GM18499 (cell line): Measurements from ENCODE around the gene RPUSD3.

Experiments used
- ATAC-seq: cut with Tn5 transposase; IDR thresholded peaks from one replicate; pipeline ENCODE4 v1.9.1; 2021; ENCODE audit warnings: moderate number of reproducible peaks; ENCODE audit not compliant: insufficient read depth, unreplicated experiment

The RPUSD3 gene

DNA sequence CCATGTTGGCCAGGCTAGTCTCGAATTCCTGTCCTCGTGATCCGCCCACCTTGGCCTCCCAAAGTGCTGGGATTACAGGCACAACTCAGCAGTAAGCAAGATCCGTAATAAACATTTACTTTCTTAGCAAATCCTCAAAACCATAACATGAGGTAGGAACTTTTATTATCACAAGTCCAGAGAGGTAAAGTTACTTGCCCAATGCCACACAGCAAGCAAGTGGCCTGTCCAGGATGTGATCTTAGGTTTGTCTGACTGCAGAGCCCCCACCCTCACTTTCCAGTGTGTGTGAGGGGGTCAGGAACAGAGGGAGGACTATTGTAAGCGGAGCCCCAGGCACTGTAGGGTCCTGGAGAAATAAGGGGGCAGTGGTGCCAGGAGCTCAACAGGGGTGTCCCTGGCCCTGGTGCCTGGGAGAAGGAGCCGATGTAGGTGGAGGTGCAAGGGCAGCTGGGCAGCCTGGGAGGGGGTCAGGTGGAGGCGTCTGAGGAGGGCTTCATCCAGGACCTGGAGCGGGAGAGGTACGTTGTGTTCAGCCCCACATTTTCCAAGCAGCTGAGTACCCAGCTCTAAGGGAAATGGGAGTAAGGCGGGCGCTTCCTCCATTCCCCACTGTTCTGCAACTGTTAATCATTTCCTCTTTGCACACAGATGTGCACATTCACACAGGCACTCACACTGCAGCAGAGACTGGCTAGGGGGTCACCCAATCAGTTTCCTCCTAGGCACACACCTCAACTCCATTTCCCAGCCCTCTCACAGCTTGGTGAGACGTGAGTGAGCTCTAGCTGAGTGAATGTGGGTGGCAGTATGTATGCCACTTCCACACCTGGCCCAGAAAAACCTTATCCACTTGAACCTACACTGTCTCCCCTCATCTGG lies 5.9 kb downstream of the RPUSD3 start:
- ATAC-seq: no peak

DNA sequence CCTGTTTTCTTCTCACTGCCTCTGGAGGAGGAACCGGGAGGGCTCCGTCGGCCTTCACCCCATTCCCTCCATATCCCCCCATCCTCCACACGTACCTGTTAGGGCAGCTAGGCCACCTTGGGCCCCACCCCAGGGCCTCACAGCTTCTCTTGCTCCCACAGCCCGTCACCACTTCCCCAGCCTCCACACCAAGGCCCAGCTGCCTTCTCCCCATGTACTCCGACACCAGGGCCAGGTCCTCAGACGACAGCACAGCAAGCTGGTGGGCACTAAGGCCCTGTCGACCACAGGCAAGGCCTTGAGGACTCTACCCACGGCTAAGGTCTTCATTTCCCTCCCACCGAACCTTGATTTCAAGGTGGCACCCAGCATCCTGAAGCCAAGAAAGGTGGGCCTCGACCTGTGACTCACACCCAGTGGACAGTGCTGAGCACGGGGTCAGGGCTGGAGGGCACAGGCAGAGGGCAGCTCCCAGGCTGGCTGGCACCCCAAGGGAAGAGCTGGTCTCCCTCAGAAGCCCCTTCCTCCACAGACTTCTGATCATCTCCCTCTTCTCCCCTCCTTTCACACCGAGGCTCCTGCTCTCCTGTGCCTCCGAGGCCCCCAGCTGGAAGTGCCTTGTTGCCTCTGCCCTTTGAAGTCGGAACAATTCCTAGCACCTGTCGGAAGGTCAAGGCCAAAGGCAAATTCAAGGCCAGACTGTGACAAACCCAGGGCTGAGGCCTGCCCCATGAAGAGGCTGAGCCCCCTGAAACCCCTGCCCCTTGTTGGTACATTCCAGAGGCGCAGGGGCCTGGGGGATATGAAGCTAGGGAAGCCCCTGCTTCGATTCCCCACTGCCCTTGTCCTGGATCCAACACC lies 9.1 kb downstream of the RPUSD3 start:
- no peak for ATAC-seq

DNA sequence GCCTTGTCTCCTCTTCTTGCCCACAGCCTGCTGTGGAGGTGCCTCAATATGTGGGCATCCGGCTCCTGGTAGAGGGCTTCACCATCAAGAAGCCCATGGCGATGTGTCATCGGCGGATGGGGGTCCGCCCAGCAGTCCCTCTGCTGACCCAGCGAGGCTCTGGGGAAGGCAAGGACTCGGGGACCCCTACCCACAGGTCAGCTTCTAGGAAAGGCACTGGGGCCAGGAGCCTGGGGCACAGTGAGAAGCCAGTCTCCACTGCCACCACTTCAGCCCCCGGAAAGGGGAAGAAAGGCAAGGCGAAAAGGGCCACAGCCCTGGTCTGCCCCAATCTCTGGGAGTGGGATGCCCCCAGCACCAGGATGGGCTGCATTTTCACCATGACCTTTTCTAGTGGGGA lies 10.7 kb downstream of the RPUSD3 start:
- ATAC-seq: no peak

DNA sequence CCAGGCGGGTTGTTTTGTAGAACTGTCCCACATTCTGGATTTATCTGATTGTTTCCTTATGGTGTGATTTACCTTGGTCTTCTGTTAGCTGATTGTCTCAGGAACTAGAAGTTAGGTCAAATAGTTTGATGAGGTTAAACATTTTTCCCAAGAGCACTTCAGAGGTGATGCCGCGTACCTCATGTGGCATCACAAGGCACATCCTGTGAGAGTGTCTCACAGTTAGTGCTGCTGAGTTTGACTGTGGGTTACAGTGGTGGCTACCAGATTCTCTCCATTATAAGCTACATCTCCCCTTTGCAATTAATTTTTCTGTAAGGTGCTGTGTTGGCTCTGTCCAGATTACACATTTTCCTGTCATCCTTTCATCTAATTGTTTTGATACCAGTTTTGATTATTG lies 12.6 kb downstream of the RPUSD3 start:
- ATAC-seq: no peak

DNA sequence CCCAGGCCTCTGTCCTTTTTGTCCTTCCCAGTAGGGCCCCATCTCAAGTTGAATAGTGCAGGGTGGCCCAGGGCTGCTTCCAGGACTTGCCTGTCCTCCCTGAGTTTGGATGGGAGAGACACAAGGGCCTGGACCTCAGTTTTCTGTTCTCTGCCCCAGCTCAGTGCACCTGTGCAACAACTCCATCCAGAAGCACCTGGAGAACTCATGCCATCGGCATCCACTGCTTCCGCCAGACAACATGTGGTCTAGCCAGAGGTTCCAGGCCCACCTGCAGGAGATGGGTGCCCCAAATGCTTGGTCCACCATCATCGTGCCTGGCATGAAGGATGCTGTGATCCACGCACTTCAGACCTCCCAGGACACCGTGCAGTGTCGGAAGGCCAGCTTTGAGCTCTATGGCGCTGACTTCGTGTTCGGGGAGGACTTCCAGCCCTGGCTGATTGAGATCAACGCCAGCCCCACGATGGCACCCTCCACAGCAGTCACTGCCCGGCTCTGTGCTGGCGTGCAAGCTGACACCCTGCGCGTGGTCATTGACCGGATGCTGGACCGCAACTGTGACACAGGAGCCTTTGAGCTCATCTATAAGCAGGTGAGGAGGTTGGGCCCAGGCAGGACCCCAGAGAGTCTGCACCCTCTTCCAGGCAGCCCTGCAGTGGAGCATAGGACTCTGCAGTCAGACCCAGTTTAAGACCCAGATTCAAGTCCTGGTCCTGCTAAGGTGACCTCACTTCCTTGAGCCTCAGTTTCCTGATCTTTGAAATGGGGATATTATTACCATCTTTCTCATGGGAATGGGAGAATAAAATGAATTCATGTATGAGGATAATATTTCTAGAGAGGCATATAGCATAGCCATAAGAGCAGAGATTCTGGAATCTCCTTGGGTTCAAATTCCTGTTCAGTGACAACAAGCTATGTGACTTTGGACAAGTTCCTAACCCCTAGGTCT lies 14.7 kb downstream of the RPUSD3 start:
- no peak for ATAC-seq

DNA sequence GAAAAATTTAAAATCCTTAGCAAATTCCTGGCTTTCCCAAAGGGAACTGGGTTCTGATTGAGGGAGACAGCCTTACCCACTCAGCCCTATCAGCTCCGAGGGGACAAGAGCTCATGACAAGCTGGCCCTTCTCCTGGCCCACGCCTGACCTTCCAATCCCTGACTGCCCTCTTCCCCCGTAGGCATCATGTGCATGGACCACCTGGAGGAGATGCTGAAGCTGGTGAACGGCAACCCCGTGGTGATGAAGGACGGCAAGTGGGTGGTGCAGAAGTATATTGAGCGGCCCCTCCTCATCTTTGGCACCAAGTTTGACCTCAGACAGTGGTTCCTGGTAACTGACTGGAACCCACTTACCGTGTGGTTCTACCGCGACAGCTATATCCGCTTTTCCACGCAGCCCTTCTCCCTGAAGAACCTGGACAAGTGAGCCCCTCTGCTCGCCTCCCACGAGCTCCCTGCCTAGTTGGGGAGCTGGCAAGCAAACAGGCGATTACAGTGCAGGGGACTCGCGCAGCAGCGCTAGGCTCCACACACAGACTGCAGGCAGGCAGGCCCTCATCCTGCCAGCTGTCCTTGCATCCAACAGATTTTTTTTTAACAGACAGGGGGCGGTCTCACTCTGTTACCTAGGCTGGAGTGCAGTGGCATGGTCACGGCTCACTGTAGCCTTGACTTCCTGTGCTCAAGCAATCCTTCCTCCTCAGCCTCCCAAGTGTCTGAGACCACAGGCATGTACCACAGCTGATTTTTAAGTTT lies 16.8 kb downstream of the RPUSD3 start:
- ATAC-seq: no peak

DNA sequence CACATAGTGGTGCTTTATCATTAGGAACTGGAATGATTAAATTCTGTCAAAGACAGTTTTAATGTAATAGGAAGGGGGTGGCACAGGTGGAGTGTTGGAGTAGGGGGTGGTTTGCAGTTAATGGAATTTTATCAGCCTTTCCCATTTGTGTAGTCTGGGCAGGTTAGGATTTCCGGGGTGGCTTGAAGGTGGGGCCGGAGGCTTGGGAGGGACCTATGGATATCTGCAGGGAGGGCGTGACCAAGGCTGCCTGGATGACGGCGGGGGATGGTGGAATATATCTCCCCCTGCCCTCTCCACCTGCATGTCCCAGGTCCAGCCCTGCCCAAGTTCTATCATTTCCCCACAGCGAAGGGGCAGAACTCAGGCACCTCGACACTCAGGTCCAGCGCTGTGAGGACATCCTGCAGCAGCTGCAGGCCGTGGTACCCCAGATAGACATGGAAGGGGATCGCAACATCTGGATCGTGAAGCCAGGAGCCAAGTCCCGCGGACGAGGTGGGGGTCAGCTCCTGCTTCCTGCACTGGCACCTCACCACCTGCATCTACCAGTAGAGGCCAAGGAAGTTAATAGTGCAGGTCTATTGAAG lies 18.3 kb downstream of the RPUSD3 start:
- no peak for ATAC-seq

DNA sequence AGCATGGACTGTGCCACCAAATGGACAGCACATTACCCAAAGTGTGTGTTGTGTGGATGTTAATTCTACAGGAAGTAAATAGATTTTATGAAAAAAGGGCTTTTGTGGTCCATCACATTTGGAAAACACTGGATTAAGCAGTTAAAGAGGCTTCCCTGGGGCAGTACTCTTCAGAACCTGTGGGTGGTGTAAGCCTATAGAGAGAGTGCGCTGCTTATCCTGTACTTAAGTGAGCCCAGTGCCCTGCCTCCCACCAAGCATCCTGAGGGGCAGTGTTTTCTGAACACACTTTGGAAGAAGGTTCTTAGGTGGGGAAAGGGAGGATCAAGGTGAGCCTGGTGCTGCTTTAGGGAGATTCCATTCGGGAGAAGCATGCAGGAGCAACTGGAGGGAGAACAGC lies 22.9 kb downstream of the RPUSD3 start:
- ATAC-seq: no peak

DNA sequence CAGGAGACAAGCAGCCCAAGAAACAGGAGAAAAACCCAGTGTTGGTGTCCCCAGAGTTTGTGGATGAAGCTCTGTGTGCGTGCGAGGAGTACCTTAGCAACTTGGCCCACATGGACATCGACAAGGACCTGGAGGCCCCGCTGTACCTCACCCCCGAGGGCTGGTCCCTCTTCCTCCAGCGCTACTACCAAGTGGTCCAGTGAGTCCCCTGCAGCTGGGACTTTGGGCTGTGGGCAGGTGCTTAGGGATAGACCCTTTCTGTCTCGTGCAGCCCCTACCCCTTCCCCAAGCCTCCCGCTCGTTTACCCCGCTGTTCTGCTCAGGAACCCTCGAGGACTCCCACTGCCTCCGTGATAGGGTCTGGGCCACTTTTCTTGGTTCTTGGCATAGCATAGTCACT lies 23.3 kb downstream of the RPUSD3 start:
- ATAC-seq: no peak

DNA sequence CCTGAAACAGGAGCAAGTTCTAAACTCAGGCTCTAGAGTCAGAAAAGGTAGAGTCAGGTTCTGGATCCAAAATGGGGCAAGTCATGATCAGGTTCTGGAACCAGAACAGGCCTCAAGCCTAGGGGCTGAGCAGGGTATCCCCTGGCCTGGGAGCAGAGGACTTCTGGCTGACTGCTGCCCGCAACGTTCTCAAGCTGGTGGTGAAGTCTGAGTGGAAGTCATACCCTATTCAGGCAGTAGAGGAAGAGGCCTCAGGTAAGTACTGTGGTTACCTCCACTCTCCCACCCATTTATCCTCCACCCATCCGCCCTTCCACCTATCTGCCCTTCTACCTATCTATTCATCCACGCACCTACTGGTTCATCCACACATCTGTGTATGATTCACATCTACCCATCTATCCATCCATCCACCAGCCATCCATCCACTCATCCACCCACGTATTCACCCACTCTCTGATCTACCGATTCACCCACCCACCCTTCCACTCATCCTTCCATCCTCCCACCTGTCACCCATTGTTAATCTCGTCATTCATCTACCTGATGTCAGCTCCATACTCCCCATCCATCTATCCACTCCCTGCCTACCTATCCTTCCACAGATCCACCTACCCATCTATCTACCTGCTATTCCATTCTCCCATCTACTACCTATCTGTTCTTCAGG lies 25.0 kb downstream of the RPUSD3 start:
- ATAC-seq: no peak

DNA sequence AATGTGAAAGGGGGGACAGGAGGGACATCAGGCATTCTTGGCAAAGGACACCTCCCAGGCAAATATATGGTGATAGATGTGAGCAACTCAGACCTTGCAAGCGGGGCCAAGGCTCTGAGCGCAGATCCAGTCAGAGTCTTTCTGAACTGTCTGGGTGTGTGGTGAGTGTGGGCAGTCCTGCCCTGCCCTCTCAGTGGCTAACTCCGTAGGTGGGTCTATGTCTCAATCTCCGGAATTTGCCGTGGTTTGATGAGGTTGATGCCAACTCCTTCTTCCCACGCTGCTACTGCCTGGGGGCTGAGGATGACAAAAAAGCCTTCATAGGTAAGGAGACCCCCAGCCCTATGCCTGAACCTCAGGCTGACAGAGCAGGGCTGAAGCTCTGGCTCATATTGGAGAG lies 26.4 kb downstream of the RPUSD3 start:
- ATAC-seq: no peak

DNA sequence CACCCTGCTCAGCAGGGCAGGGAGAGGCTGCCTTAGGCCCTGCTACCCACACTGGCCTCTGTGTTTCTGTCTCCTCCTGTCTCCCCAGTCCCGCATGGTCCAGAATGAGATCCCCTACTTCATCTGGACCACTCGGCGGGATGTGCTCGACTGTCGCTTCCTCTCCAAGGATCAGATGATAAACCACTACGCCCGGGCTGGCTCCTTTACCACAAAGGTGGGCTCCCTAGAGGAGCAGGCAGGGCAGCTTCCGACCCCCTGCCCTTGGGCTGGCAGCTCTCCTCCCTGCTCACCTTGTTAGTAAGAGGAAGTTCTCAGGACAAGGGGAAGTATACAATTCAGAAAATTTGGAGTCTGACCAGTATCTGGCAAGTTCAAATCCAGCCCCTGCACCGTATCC lies 27.8 kb downstream of the RPUSD3 start:
- no peak for ATAC-seq

DNA sequence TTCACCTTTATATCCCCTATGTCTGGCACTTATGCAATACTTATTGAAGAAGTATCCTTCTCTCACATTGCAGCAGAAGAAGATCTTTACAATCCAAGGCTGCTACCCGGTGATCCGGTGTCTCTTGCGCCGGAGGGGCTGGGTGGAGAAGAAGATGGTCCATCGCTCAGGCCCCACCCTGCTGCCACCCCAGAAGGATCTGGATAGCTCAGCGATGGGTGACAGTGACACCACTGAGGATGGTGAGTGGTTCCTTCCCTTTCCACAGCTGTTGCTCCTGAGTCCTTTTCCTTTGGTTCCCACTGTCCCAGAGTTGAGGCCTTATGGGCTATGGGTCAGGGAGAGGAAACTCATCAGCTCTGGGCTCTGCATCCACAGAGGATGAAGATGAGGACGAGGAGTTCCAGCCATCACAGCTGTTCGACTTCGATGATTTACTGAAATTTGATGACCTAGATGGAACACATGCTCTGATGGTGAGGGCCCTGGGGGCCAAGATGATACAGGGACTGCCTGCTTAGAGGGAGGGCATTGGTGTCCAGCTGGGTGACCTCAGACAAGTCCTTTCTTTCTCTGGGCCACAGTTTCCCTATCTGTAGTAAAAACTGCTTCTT lies 30.8 kb downstream of the RPUSD3 start:
- no peak for ATAC-seq

DNA sequence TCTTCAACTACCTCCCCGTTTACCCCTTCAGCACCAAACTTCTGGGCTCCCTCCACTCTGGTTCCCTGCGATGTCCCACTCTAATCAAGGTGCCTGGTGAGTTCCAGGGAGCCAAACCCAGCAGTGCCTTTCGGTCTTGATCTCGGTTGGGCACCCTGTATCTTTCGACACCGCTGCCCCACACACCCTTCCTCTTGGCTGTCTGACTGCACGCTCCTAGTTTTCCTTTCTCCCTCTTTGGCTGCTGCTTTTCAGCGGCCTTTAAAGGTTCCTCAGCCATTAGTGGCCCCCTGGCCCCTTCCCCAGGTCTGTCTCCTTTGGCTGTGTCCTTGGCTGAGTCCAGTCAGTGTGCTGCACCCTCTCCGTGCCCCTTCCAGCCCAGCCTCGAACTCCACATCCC lies 33.0 kb downstream of the RPUSD3 start:
- ATAC-seq: no peak

DNA sequence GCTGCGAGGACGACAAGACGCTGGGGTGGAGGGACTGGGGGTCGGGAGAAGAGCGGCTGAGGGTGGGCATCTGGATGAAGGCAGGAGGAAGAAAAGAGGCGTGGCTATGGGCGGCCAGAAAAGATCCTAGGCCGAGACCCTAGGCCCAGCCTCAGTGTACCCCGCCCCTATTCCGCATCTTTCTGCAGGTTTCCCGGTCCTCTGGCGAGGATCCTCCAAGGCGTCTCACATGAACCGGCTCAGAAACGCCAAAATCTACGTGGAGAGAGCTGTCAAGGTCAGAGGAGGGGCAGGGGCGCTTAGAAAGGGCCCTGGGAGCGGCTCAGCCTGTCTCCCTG lies 33.4 kb downstream of the RPUSD3 start:
- ATAC-seq: no peak

DNA sequence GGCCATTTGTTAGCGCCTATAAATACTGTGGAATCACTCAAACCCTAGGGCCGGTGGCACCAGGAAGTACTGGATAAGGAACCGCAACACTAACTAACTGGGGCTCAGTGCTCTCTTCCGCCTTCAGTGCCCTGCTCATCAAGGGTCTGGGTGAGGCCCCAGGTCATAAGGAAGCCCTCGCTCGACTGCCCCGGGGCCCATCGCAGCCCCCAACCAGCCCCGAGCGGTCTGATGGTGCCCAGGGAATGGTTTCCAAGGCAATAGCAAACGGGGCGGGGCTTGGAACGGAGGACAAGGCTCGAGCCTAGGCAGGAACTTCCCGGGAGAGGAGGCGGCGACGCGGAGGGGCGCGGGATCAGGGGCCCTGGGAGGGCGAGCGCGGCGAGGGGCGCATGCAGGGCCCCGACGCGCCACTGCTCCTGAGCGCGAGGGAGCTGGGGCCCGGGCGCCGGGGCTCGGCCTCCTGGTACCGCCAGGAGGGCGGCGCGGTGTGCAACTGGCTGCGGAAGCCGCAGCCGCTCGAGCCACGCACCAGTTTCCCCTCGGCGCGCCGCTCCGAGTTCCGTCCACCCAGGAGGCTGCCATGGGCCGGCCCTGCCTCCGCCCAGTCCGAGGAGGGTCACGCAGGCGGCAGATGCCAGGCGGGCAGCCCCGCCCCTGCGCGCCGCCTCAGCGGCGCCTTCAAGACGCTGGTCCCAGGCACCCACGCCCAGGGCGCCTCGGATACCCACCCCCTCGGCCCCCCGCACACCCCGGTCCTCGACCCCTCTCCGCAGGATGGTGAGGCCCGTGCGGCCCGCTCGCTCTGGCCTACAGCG lies 34.0 kb downstream of the RPUSD3 start, which contains the start of gene TTLL3:
Gene TTLL3 (plus strand): TSS at position 648 of the 818 bp plus-strand sequence. CDS start 400 bp downstream, outside the sequence.
- ATAC-seq: no peak

DNA sequence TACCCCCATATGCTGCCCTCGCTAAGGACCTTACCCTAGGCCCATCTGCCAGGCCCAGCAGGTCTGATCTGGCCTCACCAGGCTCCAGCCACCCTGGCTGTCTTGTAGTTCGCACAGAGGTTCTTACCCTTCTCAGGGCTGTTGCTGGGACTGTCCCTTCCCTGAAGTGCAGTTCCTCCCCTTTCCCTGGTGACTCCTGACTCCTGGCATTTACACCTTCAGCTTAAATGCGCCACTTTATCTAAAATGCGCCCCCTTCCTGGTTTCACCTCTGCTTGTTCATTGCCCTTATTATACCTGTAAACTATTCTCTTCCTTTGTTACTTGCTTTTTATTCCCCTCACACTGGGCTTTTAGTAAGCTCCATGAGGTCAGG lies 34.6 kb downstream of the RPUSD3 start:
- ATAC-seq: no peak
